ENCODE results near the gene KLHDC9.

KLHDC9 gene

GRCh38 chr1:161145832-161146231 is 47.7 kb downstream of the KLHDC9 start:
- no peaks in the 10 kb centered on the region for H3K36me3 ChIP-seq (ENCODE audit: insufficient read depth, low read length)
- DNase-seq (no peak), ATAC-seq (ENCODE audit: insufficient read depth, low read depth) (no peak)
- H3K9me3 ChIP-seq (ENCODE audit: insufficient read depth, low read length, severe bottlenecking): no peaks in the 10 kb centered on the region
- no peak overlapping the region for H3K4me3 ChIP-seq (ENCODE audit: low read depth in 1 of 2, low read length in 2 of 2)
- H3K79me2 ChIP-seq (ENCODE audit: insufficient read depth, low read length): no peaks in the 10 kb centered on the region
- H3K9ac ChIP-seq (ENCODE audit: low read depth, low read length): no peak overlapping the region
- no peaks in the 10 kb centered on the region for H4K20me1 ChIP-seq (ENCODE audit: insufficient read depth, low read length)
- no peak overlapping the region for H3K27ac ChIP-seq (ENCODE audit: low read length)
- no peaks in the 10 kb centered on the region for H3K27me3 ChIP-seq (ENCODE audit: insufficient read depth, low read length, poor library complexity)
- TF ChIP-seq EZH2 (IDR thresholded peaks at IDR 0.05; ENCODE audit: borderline replicate concordance, low read depth, low read length, severe bottlenecking): no peak
- no peak for TF ChIP-seq CTCF (IDR thresholded peaks at IDR 0.05; ENCODE audit: borderline replicate concordance, extremely low read depth, low read length, poor library complexity, severe bottlenecking)
- no peaks in the 10 kb centered on the region for H3K4me1 ChIP-seq (ENCODE audit: insufficient read depth, low read length)
- no peak overlapping the region for H2AFZ ChIP-seq (ENCODE audit: low read depth, low read length)
- H3K4me2 ChIP-seq (ENCODE audit: insufficient read depth, low read length): no peak overlapping the region
